NCI-H748 (cell line): ENCODE results near the gene PAPOLB.
A peak's percentile ranks its signal among the peaks of the same experiment; 100 is the strongest.

Source experiments
- DNase-seq: peaks from one replicate; lab custom pipeline; 2025; ENCODE audit not compliant: unreplicated experiment; lab: John Stamatoyannopoulos, UW

Gene PAPOLB

GRCh38 chr7:4825081-4825480, 36.7 kb downstream of the PAPOLB start:
- DNase-seq, result no peak

- DNase-seq, result no peak
These were observed 37.6 kb downstream of the PAPOLB start for GRCh38 chr7:4824120-4824775.

DNA sequence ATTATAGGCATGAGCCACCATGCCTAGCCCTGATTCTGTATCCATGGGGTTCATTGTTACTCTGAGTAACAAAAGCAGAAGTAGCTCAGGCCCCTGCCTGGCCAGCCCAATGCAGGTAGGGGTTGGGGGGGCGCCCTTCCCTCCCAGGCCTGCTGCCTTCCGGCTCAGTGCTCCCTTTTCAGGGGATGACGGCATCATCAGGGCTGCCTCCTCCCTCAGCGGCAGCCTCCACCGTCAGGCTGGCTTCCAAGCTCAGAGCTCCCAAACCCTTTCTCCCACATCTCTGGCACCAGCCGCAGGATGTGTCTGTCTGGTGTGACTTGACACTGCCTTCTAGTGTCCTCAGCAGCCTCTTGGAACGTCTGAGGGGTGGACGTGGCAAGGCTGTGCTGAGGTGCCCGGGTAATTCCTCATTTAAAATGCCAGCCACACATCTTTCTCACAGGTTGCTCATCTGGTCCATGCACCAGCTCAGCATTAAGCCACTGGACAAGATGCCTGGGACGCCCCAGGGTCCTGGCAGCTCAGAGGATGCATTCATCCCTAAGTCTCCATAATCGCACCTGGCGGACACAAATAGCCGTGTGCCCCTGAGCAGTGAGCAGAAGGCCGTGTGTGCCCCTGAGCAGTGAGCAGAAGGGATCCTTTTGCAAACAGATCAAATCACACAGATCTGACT, 38.2 kb downstream of the PAPOLB start:
- DNase-seq, result no peak

GRCh38 chr7:4822677-4823076, 39.2 kb downstream of the PAPOLB start:
- peak; percentile 22 for DNase-seq

DNA sequence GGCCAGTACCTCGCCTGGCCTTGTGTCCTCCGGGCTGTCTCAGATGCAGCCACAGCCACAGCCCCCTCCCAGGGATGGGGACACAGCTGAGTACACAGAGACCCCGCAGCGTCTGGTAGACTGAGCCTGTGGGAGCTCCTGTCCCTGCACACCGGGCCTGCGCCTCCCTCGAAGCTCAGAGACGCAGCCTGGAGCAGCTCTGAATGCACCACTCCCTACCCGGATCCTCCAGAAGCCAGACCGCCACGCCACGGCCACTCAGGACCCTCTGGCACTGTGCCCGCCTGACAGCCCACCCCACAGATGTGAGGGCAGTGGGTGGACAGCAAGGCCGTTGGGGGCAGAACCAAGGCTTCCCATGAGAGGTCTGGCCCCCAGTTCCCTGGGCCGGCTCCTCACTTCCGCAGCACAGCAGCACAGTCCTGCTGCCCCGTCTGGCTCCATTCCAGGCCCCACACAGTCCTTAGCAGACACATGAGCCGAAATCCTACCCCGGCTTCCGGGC, 40.8 kb downstream of the PAPOLB start:
- no peak for DNase-seq

DNA sequence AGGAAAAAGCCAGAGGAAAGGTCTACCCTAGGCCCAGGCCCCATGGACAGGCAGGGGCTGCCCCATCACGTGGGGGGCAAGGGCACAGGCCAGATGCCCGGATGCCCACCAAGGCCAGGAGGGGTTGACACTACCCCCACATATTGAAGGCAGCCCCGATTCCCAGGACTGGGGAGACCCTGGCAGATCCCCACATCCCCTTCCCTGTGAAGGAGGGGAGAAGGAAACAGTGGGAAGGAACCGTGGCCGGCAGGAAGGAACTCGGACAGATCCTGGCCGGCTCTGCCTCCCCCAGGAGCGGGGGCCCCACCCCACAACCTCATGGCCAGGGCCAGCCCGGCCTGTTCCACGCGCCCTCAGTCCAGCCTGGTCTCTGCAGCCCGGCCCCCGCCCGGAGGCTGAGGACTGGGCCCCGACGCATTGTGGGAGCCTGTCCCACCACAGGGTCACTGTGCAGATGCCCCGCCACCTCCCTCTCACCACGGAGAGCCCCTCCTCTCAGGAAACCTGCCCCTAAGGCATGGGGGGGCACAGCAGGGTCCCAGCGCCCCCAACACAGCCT, 41.3 kb downstream of the PAPOLB start:
- DNase-seq, result no peak

DNA sequence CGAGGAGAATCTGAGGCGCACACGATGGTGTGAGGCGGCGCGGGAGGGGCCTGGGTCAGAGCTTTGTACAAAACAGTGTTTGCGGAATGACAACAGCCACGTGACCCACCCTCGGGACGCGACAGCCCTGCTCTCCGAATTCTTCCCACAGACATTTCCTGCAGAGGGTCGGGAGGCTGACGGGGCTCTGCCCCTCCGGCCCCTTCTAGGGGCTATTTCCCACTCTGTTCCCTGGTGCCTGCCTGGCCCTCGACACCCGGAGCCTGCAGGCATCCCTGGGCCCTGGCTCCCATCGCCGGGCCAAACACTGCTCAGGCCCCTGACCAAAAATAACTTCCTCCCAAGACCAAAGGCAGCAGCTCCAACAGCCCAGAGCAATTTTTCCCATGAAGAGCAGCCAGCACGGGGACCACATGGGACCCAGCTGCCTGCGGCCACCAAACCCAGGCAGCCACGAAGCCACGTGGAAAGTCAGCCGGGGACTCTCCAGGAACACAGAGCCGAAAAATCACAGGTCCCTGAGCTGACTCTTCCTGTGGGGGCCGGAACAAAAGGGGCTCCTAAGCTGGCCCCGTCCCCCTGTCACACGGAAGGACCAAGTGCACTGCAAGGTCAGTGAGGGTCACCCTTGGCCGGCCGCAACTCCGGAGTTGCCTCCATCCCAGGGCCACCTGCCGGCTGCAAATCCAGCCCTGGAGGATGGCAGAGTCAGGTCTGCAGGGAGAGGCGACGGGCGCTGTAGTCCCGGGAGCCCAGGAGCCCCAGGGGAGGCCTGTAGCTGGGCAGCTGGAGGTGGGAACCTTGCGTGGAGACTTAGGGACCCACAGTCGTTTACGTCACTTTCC, 42.0 kb downstream of the PAPOLB start:
- DNase-seq, result no peak

DNA sequence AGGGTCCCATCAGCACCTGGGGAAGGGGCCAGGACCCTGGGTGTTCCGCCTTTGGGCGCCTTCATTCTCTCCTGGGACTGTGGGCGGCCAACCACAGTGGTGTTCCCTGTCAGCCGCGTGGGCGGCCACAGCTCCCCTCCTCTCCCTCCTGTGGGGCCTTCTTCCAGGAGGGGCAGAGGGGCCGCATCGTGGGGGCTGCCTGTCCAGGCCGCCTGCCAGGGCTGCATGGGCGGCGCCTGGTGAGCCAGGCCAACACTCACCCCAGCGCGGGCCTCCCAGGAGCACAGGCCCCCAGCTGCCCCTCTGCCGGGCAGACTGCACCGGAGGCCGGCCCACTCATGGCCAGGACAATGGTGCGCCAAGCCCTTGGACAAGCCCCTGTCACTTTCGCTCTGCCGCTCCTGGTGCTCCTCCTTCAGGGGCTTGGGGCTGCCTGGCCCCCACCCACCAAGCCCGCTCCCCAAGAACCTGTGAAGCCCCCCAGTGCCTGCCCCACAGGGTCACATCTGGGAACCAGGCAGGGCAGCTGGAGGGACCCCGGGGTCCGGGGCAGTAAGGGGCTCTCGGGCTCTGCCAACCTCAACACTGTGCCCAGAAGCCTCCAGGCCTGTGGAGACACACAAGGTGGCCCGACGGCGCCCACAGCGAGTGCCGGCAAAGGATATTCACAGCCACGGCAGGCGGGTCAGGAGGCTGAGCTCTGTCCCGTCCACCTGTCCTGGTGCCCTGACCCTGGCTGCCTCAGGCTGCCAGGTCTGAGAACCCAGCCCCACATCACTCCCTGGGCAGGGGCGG, 43.6 kb downstream of the PAPOLB start:
- DNase-seq, result no peak

- no peak for DNase-seq
These were observed 44.5 kb downstream of the PAPOLB start for GRCh38 chr7:4817178-4817901.

DNA sequence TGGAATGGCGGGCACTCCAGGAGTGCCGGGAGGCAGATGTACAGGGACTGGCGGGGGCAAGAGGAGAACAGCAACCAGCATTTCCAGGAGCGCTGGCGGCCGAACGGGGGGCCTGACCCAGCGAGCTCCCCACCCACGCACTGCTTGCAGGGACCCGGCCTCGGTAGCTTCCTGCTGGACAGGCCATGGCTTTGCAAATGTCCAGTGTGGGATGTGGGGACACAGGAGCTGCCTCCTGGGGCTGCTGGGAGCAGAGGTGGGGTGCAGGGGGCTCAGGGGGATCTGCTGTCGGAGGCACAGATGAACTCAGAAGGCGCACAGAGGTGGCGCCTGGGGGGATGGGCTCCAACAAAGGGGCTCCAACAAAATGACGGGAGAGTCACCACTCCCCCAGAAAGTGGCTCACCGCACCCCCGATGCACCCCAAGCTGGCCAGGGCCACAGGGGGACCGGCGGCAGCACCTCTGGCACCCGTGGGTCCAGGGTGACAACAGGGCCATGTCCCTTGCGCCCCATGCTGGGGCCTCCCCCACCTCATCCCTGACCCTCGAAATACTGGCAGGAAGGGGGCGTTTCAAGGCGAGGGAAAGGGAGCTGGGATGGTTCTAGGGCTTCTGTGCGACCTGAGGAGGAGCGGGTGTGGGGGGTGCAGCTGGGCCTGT, 45.3 kb downstream of the PAPOLB start:
- no peak for DNase-seq

GRCh38 chr7:4815609-4816418, 46.0 kb downstream of the PAPOLB start:
- no peak for DNase-seq

DNA sequence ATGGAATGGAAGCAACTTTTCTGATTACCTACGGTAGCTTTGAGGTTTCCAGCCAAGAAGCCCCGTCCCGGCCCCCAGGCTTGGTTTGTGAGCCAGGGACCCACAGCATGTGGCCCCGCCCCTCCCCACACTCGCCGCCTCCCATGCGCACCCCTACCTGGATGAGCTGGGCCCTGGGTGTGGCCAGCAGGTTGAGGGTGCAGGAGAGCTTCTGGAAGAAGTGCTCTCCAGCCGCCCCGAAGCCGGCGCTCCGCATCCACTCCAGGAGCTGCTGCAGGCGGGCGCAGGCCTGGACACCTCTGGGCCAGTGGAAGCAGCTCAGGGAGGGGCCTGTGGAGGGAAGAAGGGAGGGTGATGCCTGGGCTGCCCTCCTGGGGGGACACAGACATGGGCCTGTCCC, 46.7 kb downstream of the PAPOLB start:
- DNase-seq, result no peak

DNA sequence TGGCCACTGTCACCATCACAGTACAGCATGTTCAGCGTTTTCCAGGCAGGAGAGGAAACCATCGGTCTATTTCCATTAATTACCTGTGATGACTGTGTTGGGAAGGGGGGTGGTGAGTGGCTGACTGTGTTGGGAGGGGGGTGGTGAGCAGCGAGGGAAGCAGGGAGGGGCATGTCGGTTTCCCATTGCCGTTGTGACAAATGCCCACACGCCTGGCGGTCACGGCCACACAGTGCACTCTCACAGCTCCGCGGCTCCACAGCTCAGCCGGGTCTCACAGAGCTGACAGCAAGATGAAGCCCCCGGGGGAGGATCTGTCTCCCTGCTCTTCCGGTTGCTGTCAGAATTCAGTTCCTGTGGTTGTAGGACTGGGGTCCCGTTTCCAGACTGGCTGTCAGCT, 47.4 kb downstream of the PAPOLB start:
- no peak for DNase-seq

GRCh38 chr7:4809666-4810065, 52.2 kb downstream of the PAPOLB start:
- no peak for DNase-seq

DNA sequence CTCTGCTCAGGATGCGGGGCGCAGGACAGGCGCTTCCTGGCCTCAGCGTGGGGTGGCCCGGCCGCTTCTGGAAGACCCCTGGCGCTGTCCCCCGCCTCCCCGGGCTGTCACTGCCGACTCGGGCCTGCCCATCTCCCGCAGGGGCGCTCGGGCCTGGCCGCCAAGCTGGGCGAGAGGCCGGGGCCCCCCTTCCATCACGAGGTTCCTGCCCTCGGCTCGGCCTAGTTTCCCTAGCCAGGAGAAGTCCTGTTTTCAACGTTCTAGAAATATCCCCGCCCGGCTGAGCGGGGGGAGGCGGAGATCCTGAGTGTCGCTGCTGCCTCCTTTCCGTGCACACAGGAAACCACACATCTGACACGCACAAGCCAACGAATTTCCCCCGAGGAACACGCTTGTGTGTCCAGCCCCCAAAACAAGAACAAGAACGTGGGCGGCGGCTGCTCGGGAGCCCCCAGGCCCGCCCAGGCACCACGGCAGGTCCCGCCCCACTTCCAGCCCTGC, 52.7 kb downstream of the PAPOLB start:
- DNase-seq, result no peak

GRCh38 chr7:4808565-4808964, 53.3 kb downstream of the PAPOLB start:
- DNase-seq, result no peak

DNA sequence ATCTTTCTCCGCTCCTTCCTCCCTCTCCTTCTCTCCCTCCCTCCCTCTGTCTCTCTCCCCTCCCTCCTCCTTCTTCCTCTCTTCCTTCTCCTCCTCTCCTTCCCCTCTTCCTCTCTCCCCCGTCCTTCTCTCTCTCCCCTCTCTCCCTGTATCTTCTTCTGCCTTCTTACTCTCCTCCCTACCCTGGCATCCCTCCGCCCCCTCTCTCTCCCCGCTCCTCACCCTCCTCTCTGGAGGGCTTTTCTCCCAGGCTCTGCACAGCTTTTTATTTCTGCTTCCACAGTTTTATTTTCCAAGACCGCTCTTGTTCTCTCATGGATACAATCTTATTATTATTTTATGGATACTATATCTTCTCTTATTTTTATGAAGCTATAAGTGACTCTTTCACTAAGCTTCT, 53.8 kb downstream of the PAPOLB start:
- no peak for DNase-seq
